GM19025 (cell line): ENCODE measurements around the gene C1orf159.

Experiments
- ATAC-seq: cut with Tn5 transposase; IDR thresholded peaks from one replicate; pipeline ENCODE4 v1.9.1; 2021; ENCODE audit warnings: mild to moderate bottlenecking, low read depth, moderate library complexity; ENCODE audit not compliant: unreplicated experiment

C1orf159 gene

GRCh38 chr1:1094981-1095380, 20.9 kb downstream of the C1orf159 start:
- no peak for ATAC-seq

GRCh38 chr1:1093610-1093943, 22.3 kb downstream of the C1orf159 start:
- no peak for ATAC-seq

- ATAC-seq: no peak
Observed at GRCh38 chr1:1092894-1093609, 22.8 kb downstream of the C1orf159 start.

GRCh38 chr1:1092149-1092855, 23.6 kb downstream of the C1orf159 start:
- ATAC-seq: no peak

- ATAC-seq: no peak
Observed at GRCh38 chr1:1091344-1092148, 24.3 kb downstream of the C1orf159 start.

- ATAC-seq: no peak
Observed at GRCh38 chr1:1090424-1091343, 25.2 kb downstream of the C1orf159 start.

GRCh38 chr1:1089731-1090423, 26.0 kb downstream of the C1orf159 start:
- no peak for ATAC-seq

GRCh38 chr1:1088801-1089680, 26.8 kb downstream of the C1orf159 start:
- no peak for ATAC-seq

GRCh38 chr1:1088029-1088800, 27.7 kb downstream of the C1orf159 start:
- ATAC-seq: no peak

GRCh38 chr1:1087351-1088028, 28.4 kb downstream of the C1orf159 start:
- ATAC-seq: no peak

- ATAC-seq: no peak
Observed at GRCh38 chr1:1086911-1087341, 29.0 kb downstream of the C1orf159 start.

- no peak for ATAC-seq
Observed at GRCh38 chr1:1085911-1086841, 29.7 kb downstream of the C1orf159 start.

- no peak for ATAC-seq
Observed at GRCh38 chr1:1085171-1085841, 30.6 kb downstream of the C1orf159 start.

- no peak for ATAC-seq
Observed at GRCh38 chr1:1084372-1085170, 31.3 kb downstream of the C1orf159 start.
